ENCODE measurements around the gene TMEM52.

TMEM52 gene

GRCh38 chr1:1921901-1922701 is 3.0 kb upstream of the TMEM52 start:
- no peak for TF ChIP-seq CTCF (IDR thresholded peaks at IDR 0.05; ENCODE audit: low read depth, low read length)
- no peak overlapping the region for H3K4me3 ChIP-seq (ENCODE audit: low read depth, low read length)

- no peak for TF ChIP-seq CTCF (IDR thresholded peaks at IDR 0.05; ENCODE audit: low read depth, low read length)
- H3K4me3 ChIP-seq (ENCODE audit: low read depth, low read length) = no peak overlapping the region
Measured at GRCh38 chr1:1921459-1921862, 2.4 kb upstream of the TMEM52 start.

- no peak for TF ChIP-seq CTCF (IDR thresholded peaks at IDR 0.05; ENCODE audit: low read depth, low read length)
- H3K4me3 ChIP-seq (ENCODE audit: low read depth, low read length) = no peak overlapping the region
Measured at GRCh38 chr1:1920608-1921458, 1.8 kb upstream of the TMEM52 start.

GRCh38 chr1:1920057-1920607 is 1.1 kb upstream of the TMEM52 start:
- TF ChIP-seq CTCF (IDR thresholded peaks at IDR 0.05; ENCODE audit: low read depth, low read length) = no peak
- no peak overlapping the region for H3K4me3 ChIP-seq (ENCODE audit: low read depth, low read length)

- H3K4me3 ChIP-seq (ENCODE audit: low read depth, low read length) = peak overlapping the region; percentile 55
- no peak for TF ChIP-seq CTCF (IDR thresholded peaks at IDR 0.05; ENCODE audit: low read depth, low read length)
Measured at GRCh38 chr1:1919304-1920056, 401 bp upstream of the TMEM52 start.

- peak overlapping the region; percentile 55 for H3K4me3 ChIP-seq (ENCODE audit: low read depth, low read length)
- TF ChIP-seq CTCF (IDR thresholded peaks at IDR 0.05; ENCODE audit: low read depth, low read length) = no peak
Measured at GRCh38 chr1:1917995-1918900, 831 bp downstream of the TMEM52 start.

All from WI38 (cell line).